ENCODE results near the gene ABI3BP.

The ABI3BP gene

GRCh38 chr3:100834332-100834731 lies 158.9 kb downstream of the ABI3BP start:
- DNase-seq (ENCODE audit: low read depth in 2 of 2) = no peak

GRCh38 chr3:100833483-100833882 lies 159.7 kb downstream of the ABI3BP start:
- DNase-seq (ENCODE audit: low read depth in 2 of 2) = no peak

GRCh38 chr3:100831629-100832028 lies 161.6 kb downstream of the ABI3BP start:
- DNase-seq (ENCODE audit: low read depth in 2 of 2) = no peak

- no peak for DNase-seq (ENCODE audit: low read depth in 2 of 2)
Observed at GRCh38 chr3:100830931-100831330, 162.3 kb downstream of the ABI3BP start.

- no peak for DNase-seq (ENCODE audit: low read depth in 2 of 2)
Observed at GRCh38 chr3:100825574-100825973, 167.6 kb downstream of the ABI3BP start.

GRCh38 chr3:100815583-100815982 lies 177.6 kb downstream of the ABI3BP start:
- DNase-seq (ENCODE audit: low read depth in 2 of 2) = no peak

GRCh38 chr3:100813828-100814227 lies 179.4 kb downstream of the ABI3BP start:
- no peak for DNase-seq (ENCODE audit: low read depth in 2 of 2)

GRCh38 chr3:100811779-100812507 lies 181.3 kb downstream of the ABI3BP start:
- no peak for DNase-seq (ENCODE audit: low read depth in 2 of 2)

- DNase-seq (ENCODE audit: low read depth in 2 of 2) = no peak
Observed at GRCh38 chr3:100810671-100811070, 182.6 kb downstream of the ABI3BP start.

- no peak for DNase-seq (ENCODE audit: low read depth in 2 of 2)
Observed at GRCh38 chr3:100804631-100805030, 188.6 kb downstream of the ABI3BP start.

GRCh38 chr3:100803711-100804110 lies 189.5 kb downstream of the ABI3BP start:
- DNase-seq (ENCODE audit: low read depth in 2 of 2) = no peak

GRCh38 chr3:100802126-100802525 lies 191.1 kb downstream of the ABI3BP start:
- no peak for DNase-seq (ENCODE audit: low read depth in 2 of 2)

GRCh38 chr3:100798012-100798411 lies 195.2 kb downstream of the ABI3BP start:
- no peak for DNase-seq (ENCODE audit: low read depth in 2 of 2)

GRCh38 chr3:100796556-100796955 lies 196.7 kb downstream of the ABI3BP start:
- DNase-seq (ENCODE audit: low read depth in 2 of 2) = no peak

- DNase-seq (ENCODE audit: low read depth in 2 of 2) = no peak
Observed at GRCh38 chr3:100789579-100789978, 203.6 kb downstream of the ABI3BP start.

GRCh38 chr3:100783619-100784018 lies 209.6 kb downstream of the ABI3BP start:
- no peak for DNase-seq (ENCODE audit: low read depth in 2 of 2)

GRCh38 chr3:100782906-100783305 lies 210.3 kb downstream of the ABI3BP start:
- no peak for DNase-seq (ENCODE audit: low read depth in 2 of 2)

- DNase-seq (ENCODE audit: low read depth in 2 of 2) = no peak
Observed at GRCh38 chr3:100782348-100782747, 210.9 kb downstream of the ABI3BP start.

- DNase-seq (ENCODE audit: low read depth in 2 of 2) = no peak
Observed at GRCh38 chr3:100781301-100781700, 211.9 kb downstream of the ABI3BP start.

- no peak for DNase-seq (ENCODE audit: low read depth in 2 of 2)
Observed at GRCh38 chr3:100780071-100780622, 213.1 kb downstream of the ABI3BP start.

GRCh38 chr3:100779480-100779879 lies 213.7 kb downstream of the ABI3BP start:
- DNase-seq (ENCODE audit: low read depth in 2 of 2) = no peak

- no peak for DNase-seq (ENCODE audit: low read depth in 2 of 2)
Observed at GRCh38 chr3:100777271-100777670, 215.9 kb downstream of the ABI3BP start.

GRCh38 chr3:100776746-100777145 lies 216.5 kb downstream of the ABI3BP start:
- no peak for DNase-seq (ENCODE audit: low read depth in 2 of 2)
